K562 (cell line): ENCODE results near the gene RABGAP1L.
"Not testable (repeated sequence)": the region's sequence is repeated elsewhere in the genome, so short reads cannot be mapped to it uniquely, and the experiment has no call there.

Source experiments
- BCL6 ChIP-seq: fragments of 250-450 bp; sonication (Bioruptor Pico); IDR thresholded peaks from 2 replicates; pipeline ENCODE4 v1.4.0; 2020
- CBX5 ChIP-seq: IDR thresholded peaks from 2 replicates; pipeline ENCODE4 v1.6.1; 2014; ENCODE audit warnings: low read depth, borderline replicate concordance
- CTCF ChIP-seq, 3 experiments: IDR thresholded peaks in 2 of 3; conservative IDR thresholded peaks in 1 of 3; 2 replicates each; pipeline ENCODE4 v1.5.1; 2011 to 2012; ENCODE audit warnings: low read length in 3 of 3, mild to moderate bottlenecking in 3 of 3, control low read depth in 2 of 3, improper control_type of control experiment in 1 of 3, inconsistent platforms in 1 of 3, low read depth in 1 of 3, mixed read lengths in 1 of 3, moderate library complexity in 1 of 3; ENCODE audit not compliant: insufficient read depth in 2 of 3
- FOXJ2 ChIP-seq: fragments of 200-800 bp; sonication (Bioruptor generic); IDR thresholded peaks from 2 replicates; pipeline ENCODE4 v1.6.1; 2016; ENCODE audit warnings: missing genetic modification characterization, missing compliant biosample characterization
- JUND ChIP-seq, 2 experiments: IDR thresholded peaks; 2 replicates in 1 of 2; 3 replicates in 1 of 2; pipeline ENCODE4 v1.6.1; 2011; ENCODE audit warnings: borderline replicate concordance in 2 of 2, low read depth in 2 of 2, low read length in 2 of 2, improper control_type of control experiment in 1 of 2, missing biosample characterization in 1 of 2, missing genetic modification characterization in 1 of 2, missing genetic modification reagents in 1 of 2
- NR1H2 ChIP-seq: sonication (generic); formaldehyde crosslinking; IDR thresholded peaks from 2 replicates; pipeline ENCODE4 v1.4.0; 2020; ENCODE audit warnings: mild to moderate bottlenecking, missing genetic modification reagents
- PPARD ChIP-seq: fragments of 250-450 bp; sonication (Bioruptor Pico); IDR thresholded peaks from 2 replicates; pipeline ENCODE4 v1.8.0; 2022; ENCODE audit warnings: inconsistent platforms, mild to moderate bottlenecking, moderate library complexity
- RBM34 ChIP-seq: fragments of 200-400 bp; formaldehyde crosslinking; IDR thresholded peaks from 2 replicates; pipeline ENCODE4 v1.6.1; 2018; ENCODE audit warnings: low read length, borderline replicate concordance; ENCODE audit not compliant: insufficient read depth
- RCOR1 ChIP-seq, 2 experiments: IDR thresholded peaks; 2 replicates each; pipeline ENCODE4 v1.6.1; 2012; ENCODE audit warnings: low read depth in 2 of 2, low read length in 2 of 2, borderline replicate concordance in 1 of 2, improper control_type of control experiment in 1 of 2
- RNF219 ChIP-seq: fragments of 250-450 bp; sonication (Bioruptor Pico); IDR thresholded peaks from 2 replicates; pipeline ENCODE4 v1.5.0; 2022; ENCODE audit warnings: mild to moderate bottlenecking
- USF1 ChIP-seq: sonication (generic); formaldehyde crosslinking; IDR thresholded peaks from 2 replicates; pipeline ENCODE4 v1.9.0; 2022; ENCODE audit warnings: mild to moderate bottlenecking, missing genetic modification reagents
- ZNF282 ChIP-seq: sonication (generic); formaldehyde crosslinking; IDR thresholded peaks from 2 replicates; pipeline ENCODE4 v1.8.1; 2023; ENCODE audit warnings: missing genetic modification reagents
- ZNF324 ChIP-seq: fragments of 250-450 bp; sonication (Bioruptor Pico); IDR thresholded peaks from 2 replicates; pipeline ENCODE4 v1.4.0; 2020; ENCODE audit warnings: mild to moderate bottlenecking
- ZNF76 ChIP-seq: fragments of 250-450 bp; sonication (Bioruptor Pico); IDR thresholded peaks from 2 replicates; pipeline ENCODE4 v1.4.0; 2020; ENCODE audit warnings: mild to moderate bottlenecking, moderate library complexity, borderline replicate concordance

- not testable (repeated sequence) for TF ChIP-seq CTCF (IDR thresholded peaks at IDR 0.05 in 2 of 3, conservative IDR thresholded peaks at IDR 0.05 in 1 of 3; ENCODE audit: insufficient read depth in 2 of 3, low read depth in 1 of 3, low read length in 3 of 3); BCL6 (CRISPR knock-in tag); FOXJ2 (tag); ZNF76 (CRISPR knock-in tag); NR1H2 (CRISPR knock-in tag); RBM34; ZNF324 (CRISPR knock-in tag); CBX5; USF1 (CRISPR knock-in tag); RNF219 (CRISPR knock-in tag); RCOR1 (IDR thresholded peaks at IDR 0.05; ENCODE audit: borderline replicate concordance in 1 of 2, low read depth in 2 of 2, low read length in 2 of 2); ZNF282 (CRISPR knock-in tag); JUND (IDR thresholded peaks at IDR 0.05; ENCODE audit: borderline replicate concordance, low read depth, low read length); JUND (tag; IDR thresholded peaks at IDR 0.05; ENCODE audit: borderline replicate concordance, low read depth, low read length); PPARD
Observed at GRCh38 chr1:174816621-174817020, 657.3 kb downstream of the RABGAP1L start.
